ENCODE measurements around the gene PEX7. TPM values are rescaled to one million over a fixed set of nuclear protein-coding genes. Genes with fewer than 3 reads are reported as not detected.

The PEX7 gene
- total and polyA plus RNA-seq, 4 experiments from 2014 or later, result 4.4 to 7.2 (median 5.1) TPM

DNA sequence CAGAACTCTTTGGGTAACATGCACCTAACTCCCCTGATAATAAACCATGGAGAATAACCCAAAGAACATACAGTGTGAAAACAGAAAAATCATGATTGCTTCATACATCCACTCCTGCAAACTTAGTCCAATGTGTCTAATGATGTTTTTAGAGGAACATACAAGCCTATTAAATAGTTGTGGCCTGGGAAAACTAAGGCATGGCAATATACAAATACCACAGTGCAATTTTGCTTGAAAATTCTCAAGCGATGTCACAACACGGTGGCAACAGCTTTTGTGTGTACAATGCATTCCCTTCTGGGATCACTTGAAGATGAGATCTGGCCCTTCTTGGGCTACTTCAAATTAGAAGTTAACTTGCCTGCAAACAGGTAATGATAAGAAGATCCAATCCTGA, 46.8 kb upstream of the PEX7 start:
- POLR2A ChIA-PET (ENCODE audit: partially characterized antibody), result interaction anchor here (0.9 to 4.4 kb wide), 5 partner anchors 10 to 22 kb away, joined by 3 to 19 read pairs (median 3); partner anchors contain the start of gene MAP3K5
- no peak for DNase-seq
- Histone ChIP-seq H3K36me3 (ENCODE audit: insufficient read depth, low read length) (no peaks in the 10 kb centered on the region), H3K4me3 (ENCODE audit: low read length in 2 of 2) (no peak overlapping the region), H3K27ac (ENCODE audit: low read depth, low read length) (no peak overlapping the region), H3K4me1 (ENCODE audit: insufficient read depth, low read length) (peaks cover 68% of the 10 kb centered on the region), H3K9me3 (ENCODE audit: control insufficient read depth in 1 of 2, low read length in 2 of 2) (no peaks in the 10 kb centered on the region), H3K27me3 (ENCODE audit: insufficient read depth, low read length) (no peaks in the 10 kb centered on the region)
- Mint-ChIP-seq H3K27me3 (no peaks in the 10 kb centered on the region), H3K9me3 (no peaks in the 10 kb centered on the region), H3K36me3 (peaks cover 1 to 4% of the 10 kb centered on the region in 2 donors), H3K4me3 (peak overlapping the region in 5 of 8 donors; percentile 0 to 30 (median 17)), H3K27ac (peak overlapping the region in 4 of 7 donors; percentile 5 to 77 (median 17)), H3K4me1 (peaks cover 47 to 68% (median 54%) of the 10 kb centered on the region in 4 donors)
- intact Hi-C loops (cut with micrococcal nuclease), result no loop called here
- CTCF ChIA-PET (ENCODE audit: partially characterized antibody), result interaction anchor here (0.8 kb wide), 1 partner anchor 14 kb away, joined by 3 read pairs; no protein-coding TSS in a partner anchor

DNA sequence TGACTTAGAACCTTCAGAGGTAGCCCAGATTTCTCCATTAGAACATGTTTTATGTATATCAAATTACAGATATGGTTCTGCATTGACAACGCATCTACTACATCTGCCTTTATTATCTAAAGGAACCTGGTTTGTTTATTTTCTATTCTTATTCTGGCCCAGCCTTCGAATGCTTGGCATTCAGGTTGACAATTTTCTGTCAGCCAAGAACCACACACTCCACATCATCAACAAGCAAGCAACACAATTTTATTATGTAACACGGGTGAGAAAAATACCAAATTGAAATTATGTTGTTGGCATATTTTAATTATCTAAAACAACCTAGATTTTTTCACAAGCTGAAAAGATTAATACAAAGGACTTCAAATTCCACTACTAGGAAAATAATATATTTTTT, 44.7 kb upstream of the PEX7 start:
- peaks cover 6 to 9% of the 10 kb centered on the region in 2 donors for H3K36me3 Mint-ChIP-seq
- H3K9me3 Mint-ChIP-seq, result no peaks in the 10 kb centered on the region
- no peak overlapping the region for H3K27ac ChIP-seq (ENCODE audit: low read depth, low read length)
- H3K27ac Mint-ChIP-seq, result peak overlapping the region in 1 of 7 donors; percentile 10
- no peak overlapping the region for H3K4me3 ChIP-seq (ENCODE audit: low read length in 2 of 2)
- no peaks in the 10 kb centered on the region for H3K27me3 ChIP-seq (ENCODE audit: insufficient read depth, low read length)
- no peak overlapping the region for H3K4me3 Mint-ChIP-seq
- POLR2A ChIA-PET (ENCODE audit: partially characterized antibody), result interaction anchor here (4.4 kb wide), 1 partner anchor 14 kb away, joined by 19 read pairs; the partner anchor contains the start of gene MAP3K5
- H3K4me1 ChIP-seq (ENCODE audit: insufficient read depth, low read length), result peaks cover 71% of the 10 kb centered on the region
- CTCF ChIA-PET (ENCODE audit: partially characterized antibody), result interaction anchor here (2.0 to 2.2 kb wide), 2 partner anchors 9 to 15 kb away, joined by 7 to 9 read pairs; partner anchors contain the start of gene MAP3K5
- no peaks in the 10 kb centered on the region for H3K27me3 Mint-ChIP-seq
- intact Hi-C loops (cut with micrococcal nuclease), result no loop called here
- peaks cover 45 to 68% (median 52%) of the 10 kb centered on the region in 4 donors for H3K4me1 Mint-ChIP-seq
- no peak for DNase-seq
- H3K9me3 ChIP-seq (ENCODE audit: control insufficient read depth in 1 of 2, low read length in 2 of 2), result no peaks in the 10 kb centered on the region
- no peaks in the 10 kb centered on the region for H3K36me3 ChIP-seq (ENCODE audit: insufficient read depth, low read length)

DNA sequence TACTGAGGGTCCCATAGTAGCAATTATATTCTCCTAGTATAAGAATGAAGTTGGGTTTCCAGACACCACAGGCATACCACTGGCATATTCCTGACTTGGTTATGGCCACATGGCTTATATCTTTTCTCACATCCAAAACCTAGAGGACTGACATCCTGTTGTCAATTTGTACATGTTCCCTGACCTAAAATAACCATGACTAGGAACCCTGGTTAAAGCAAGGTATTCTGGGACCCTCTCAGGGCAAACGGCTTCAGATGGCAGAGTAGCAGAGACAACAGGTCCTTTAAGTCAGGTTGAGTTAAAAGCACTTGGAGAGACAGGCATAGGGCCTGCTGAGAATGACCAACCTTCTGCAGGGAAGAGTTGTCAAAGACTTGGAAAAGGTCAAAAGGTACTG, 42.7 kb upstream of the PEX7 start:
- Histone ChIP-seq H3K4me3 (ENCODE audit: low read length in 2 of 2) (no peak overlapping the region), H3K27ac (ENCODE audit: low read depth, low read length) (no peak overlapping the region), H3K9me3 (ENCODE audit: control insufficient read depth in 1 of 2, low read length in 2 of 2) (no peaks in the 10 kb centered on the region), H3K4me1 (ENCODE audit: insufficient read depth, low read length) (peaks cover 71% of the 10 kb centered on the region), H3K36me3 (ENCODE audit: insufficient read depth, low read length) (peaks cover 4% of the 10 kb centered on the region), H3K27me3 (ENCODE audit: insufficient read depth, low read length) (no peaks in the 10 kb centered on the region)
- Mint-ChIP-seq H3K4me3 (no peak overlapping the region), H3K27me3 (no peaks in the 10 kb centered on the region), H3K9me3 (no peaks in the 10 kb centered on the region), H3K4me1 (peaks cover 48 to 68% (median 53%) of the 10 kb centered on the region in 4 donors), H3K36me3 (peaks cover 8 to 19% of the 10 kb centered on the region in 2 donors), H3K27ac (peak overlapping the region in 2 of 7 donors; percentile 41 to 64)
- no peak for DNase-seq
- intact Hi-C loops (cut with micrococcal nuclease), result loop anchor here (1.0 kb wide), 1 partner anchor 18 kb away; no protein-coding TSS in a partner anchor
- CTCF ChIA-PET (ENCODE audit: partially characterized antibody), result interaction anchor here (0.8 to 1.6 kb wide), 2 partner anchors 12 to 135 kb away, joined by 5 read pairs; partner anchors contain the start of gene MAP3K5
- POLR2A ChIA-PET (ENCODE audit: partially characterized antibody), result interaction anchor here (1.1 to 4.4 kb wide), 3 partner anchors 7 to 135 kb away, joined by 3 to 19 read pairs (median 4); partner anchors contain the start of gene MAP3K5

- intact Hi-C loops (cut with micrococcal nuclease), result no loop called here
- Histone ChIP-seq H3K27ac (ENCODE audit: low read depth, low read length) (no peak overlapping the region), H3K9me3 (ENCODE audit: control insufficient read depth in 1 of 2, low read length in 2 of 2) (no peaks in the 10 kb centered on the region), H3K4me1 (ENCODE audit: insufficient read depth, low read length) (peaks cover 71% of the 10 kb centered on the region), H3K4me3 (ENCODE audit: low read length in 2 of 2) (no peak overlapping the region), H3K36me3 (ENCODE audit: insufficient read depth, low read length) (peaks cover 4% of the 10 kb centered on the region), H3K27me3 (ENCODE audit: insufficient read depth, low read length) (no peaks in the 10 kb centered on the region)
- no peak overlapping the region for H3K4me3 Mint-ChIP-seq
- H3K4me1 Mint-ChIP-seq, result peaks cover 50 to 68% (median 56%) of the 10 kb centered on the region in 4 donors
- peaks cover 16 to 25% of the 10 kb centered on the region in 2 donors for H3K36me3 Mint-ChIP-seq
- ChIA-PET CTCF (ENCODE audit: partially characterized antibody) (interaction anchor here (1.0 to 13.1 kb wide), 4 partner anchors 9 to 28 kb away, joined by 3 to 228 read pairs (median 11); partner anchors contain the start of gene MAP3K5), POLR2A (ENCODE audit: partially characterized antibody) (interaction anchor here (1.2 to 4.6 kb wide), 4 partner anchors 10 to 16 kb away, joined by 3 to 30 read pairs (median 6); partner anchors contain the start of gene MAP3K5)
- H3K27me3 Mint-ChIP-seq, result no peaks in the 10 kb centered on the region
- no peak for DNase-seq
- peak overlapping the region in 1 of 7 donors; percentile 9 for H3K27ac Mint-ChIP-seq
- H3K9me3 Mint-ChIP-seq, result no peaks in the 10 kb centered on the region
Observed at GRCh38 chr6:136780972-136781371, 41.4 kb upstream of the PEX7 start.

GRCh38 chr6:136782021-136782770, 40.2 kb upstream of the PEX7 start:
- ChIA-PET POLR2A (ENCODE audit: partially characterized antibody) (interaction anchor here (1.2 to 4.6 kb wide), 3 partner anchors 10 to 17 kb away, joined by 5 to 30 read pairs (median 7); partner anchors contain the start of gene MAP3K5), CTCF (ENCODE audit: partially characterized antibody) (interaction anchor here (1.1 to 13.1 kb wide), 5 partner anchors 9 to 138 kb away, joined by 3 to 228 read pairs (median 8); partner anchors contain the start of gene MAP3K5)
- Mint-ChIP-seq H3K36me3 (peaks cover 16 to 25% of the 10 kb centered on the region in 2 donors), H3K4me1 (peaks cover 54 to 72% (median 61%) of the 10 kb centered on the region in 4 donors), H3K27ac (peak overlapping the region; percentile 50 to 92 (median 84)), H3K9me3 (no peaks in the 10 kb centered on the region), H3K4me3 (peak overlapping the region in 6 of 8 donors; percentile 61 to 84 (median 72)), H3K27me3 (no peaks in the 10 kb centered on the region)
- DNase-seq, result no peak
- H3K9me3 ChIP-seq (ENCODE audit: control insufficient read depth in 1 of 2, low read length in 2 of 2), result no peaks in the 10 kb centered on the region
- H3K36me3 ChIP-seq (ENCODE audit: insufficient read depth, low read length), result peaks cover 4% of the 10 kb centered on the region
- H3K27me3 ChIP-seq (ENCODE audit: insufficient read depth, low read length), result no peaks in the 10 kb centered on the region
- H3K4me1 ChIP-seq (ENCODE audit: insufficient read depth, low read length), result peaks cover 81% of the 10 kb centered on the region
- no peak overlapping the region for H3K27ac ChIP-seq (ENCODE audit: low read depth, low read length)
- no peak overlapping the region for H3K4me3 ChIP-seq (ENCODE audit: low read length in 2 of 2)
- intact Hi-C loops (cut with micrococcal nuclease), result loop anchor here (1.0 kb wide), 1 partner anchor 9 kb away; no protein-coding TSS in a partner anchor

- no peak for DNase-seq
- Histone ChIP-seq H3K27me3 (ENCODE audit: insufficient read depth, low read length) (no peaks in the 10 kb centered on the region), H3K4me3 (ENCODE audit: low read length in 2 of 2) (no peak overlapping the region), H3K27ac (ENCODE audit: low read depth, low read length) (no peak overlapping the region), H3K36me3 (ENCODE audit: insufficient read depth, low read length) (peaks cover 4% of the 10 kb centered on the region), H3K4me1 (ENCODE audit: insufficient read depth, low read length) (peaks cover 84% of the 10 kb centered on the region), H3K9me3 (ENCODE audit: control insufficient read depth in 1 of 2, low read length in 2 of 2) (no peaks in the 10 kb centered on the region)
- intact Hi-C loops (cut with micrococcal nuclease), result no loop called here
- Mint-ChIP-seq H3K27me3 (no peaks in the 10 kb centered on the region), H3K9me3 (no peaks in the 10 kb centered on the region), H3K27ac (peak overlapping the region in 4 of 7 donors; percentile 28 to 92 (median 64)), H3K4me3 (peak overlapping the region in 6 of 8 donors; percentile 34 to 93 (median 80)), H3K4me1 (peaks cover 56 to 80% (median 68%) of the 10 kb centered on the region in 4 donors), H3K36me3 (peaks cover 16 to 25% of the 10 kb centered on the region in 2 donors)
- CTCF ChIA-PET (ENCODE audit: partially characterized antibody), result interaction anchor here (1.5 to 16.4 kb wide), 6 partner anchors 8 to 136 kb away, joined by 3 to 747 read pairs (median 12); partner anchors contain the start of gene MAP3K5
- POLR2A ChIA-PET (ENCODE audit: partially characterized antibody), result interaction anchor here (1.8 to 4.6 kb wide), 2 partner anchors 9 to 18 kb away, joined by 7 to 30 read pairs; partner anchors contain the start of gene MAP3K5
Observed at GRCh38 chr6:136783021-136783420, 39.4 kb upstream of the PEX7 start.

Measured in CD4-positive, alpha-beta memory T cell (primary cell).